ENCODE measurements around the gene STAC.
"Not testable (repeated sequence)": the region's sequence is repeated elsewhere in the genome, so short reads cannot be mapped to it uniquely, and the experiment has no call there.

Gene STAC

DNA sequence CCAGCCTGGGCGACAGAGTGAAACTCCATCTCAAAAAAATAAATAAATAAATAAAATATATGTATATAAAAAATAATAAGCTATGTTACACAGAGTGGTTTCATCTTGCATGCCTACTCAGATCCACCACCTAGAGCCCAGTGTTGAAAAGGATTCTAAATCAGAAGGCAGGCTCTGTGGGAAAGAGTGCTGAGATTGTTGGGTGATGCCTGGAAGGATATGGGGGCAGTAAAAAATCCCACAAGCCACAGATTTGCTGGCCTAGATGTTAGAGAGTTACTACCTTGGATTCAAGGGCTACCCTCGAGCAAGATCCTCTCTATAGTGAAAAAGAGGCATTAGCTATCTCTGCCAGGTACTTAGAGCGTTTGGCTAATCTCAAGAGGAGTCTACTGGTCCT, 144.3 kb downstream of the STAC start:
- DNase-seq, result no peak

DNA sequence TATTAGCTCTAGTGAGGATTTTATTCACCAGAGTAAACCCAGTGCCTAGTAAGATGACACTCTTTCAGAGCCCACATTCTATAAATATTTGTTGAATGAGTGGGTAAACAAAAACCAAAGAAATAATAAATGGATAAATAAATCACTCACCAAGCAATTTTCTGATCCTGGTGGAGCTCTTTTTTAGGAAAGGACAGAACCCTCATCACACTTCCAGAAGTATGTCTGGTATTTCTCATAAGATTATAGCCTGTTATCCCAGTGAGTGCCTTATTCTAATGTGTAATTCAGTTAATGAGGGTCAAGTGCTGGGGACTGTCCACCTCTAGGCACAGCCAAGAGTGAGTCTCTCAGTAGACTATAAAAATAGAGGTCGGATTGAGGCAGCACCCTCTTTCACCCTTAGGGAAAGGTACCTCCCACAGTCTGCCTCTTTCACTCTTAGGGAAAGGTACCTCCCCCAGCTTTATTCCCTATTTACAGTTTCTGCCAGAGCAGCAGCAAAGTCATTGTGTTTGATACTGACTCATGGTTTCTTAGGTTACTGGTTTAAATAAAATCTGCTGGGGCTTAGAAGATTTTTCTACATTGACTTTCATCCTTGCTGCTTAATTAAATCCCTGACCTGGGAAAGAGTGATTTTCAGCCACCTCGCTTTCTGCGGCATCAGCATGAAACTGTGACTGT, 145.0 kb downstream of the STAC start:
- DNase-seq, result no peak

DNA sequence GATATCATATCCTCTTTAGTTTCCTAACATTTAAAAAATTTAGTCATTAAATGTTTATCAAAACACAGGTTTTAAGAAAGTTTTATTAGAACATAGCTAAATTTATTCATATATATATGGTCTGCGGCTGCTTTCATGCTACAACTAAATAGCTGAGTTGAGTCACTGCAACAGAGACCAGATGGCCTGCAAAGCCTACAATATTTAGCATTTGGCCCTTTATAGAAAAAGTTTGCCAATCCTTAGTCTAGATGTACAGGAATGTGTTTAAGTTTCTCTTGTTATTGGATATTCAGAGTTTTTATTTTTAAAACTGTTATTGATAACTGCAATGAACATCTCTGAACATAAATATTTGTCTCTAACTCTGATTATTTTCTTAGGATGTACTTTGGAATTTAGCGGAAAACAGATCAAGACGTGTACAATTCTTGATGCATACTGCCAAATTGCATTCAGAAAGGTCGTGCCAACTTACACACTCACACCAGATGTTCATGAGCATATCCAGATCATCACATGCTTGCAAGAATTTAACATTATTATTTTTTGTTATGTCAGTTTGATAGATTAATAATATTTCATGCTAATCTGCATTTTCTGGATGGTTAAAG, 157.9 kb downstream of the STAC start:
- no peak for DNase-seq

DNA sequence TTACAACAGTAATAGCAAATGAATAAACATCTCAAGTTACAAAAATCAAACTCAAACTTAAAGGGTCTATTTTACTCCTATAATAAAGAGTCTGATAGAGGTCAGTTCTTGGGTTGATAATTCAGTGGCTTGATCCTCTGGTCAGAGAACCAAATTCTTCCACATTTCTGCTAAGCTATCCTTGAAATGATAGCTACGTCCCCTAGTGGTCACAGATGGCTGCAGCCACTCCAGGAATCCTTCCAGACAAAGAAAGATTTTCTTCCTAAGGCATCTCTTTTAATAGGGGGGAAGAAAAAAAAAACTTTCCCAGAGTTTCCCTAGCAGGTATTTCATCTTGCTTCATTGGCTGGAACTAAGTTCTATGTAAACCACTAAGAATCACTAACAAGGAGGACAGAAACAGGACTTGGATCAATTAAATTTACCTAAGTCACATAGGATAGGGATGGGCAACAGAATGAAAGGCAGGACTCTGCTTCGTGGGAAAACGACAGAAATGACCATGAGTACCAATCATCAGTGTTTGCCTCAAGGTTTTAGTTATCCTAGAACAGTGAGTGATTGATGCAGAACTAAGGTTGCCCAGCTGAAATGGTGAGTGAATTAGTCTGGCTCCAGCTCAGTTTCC, 160.7 kb downstream of the STAC start:
- no peak for DNase-seq

DNA sequence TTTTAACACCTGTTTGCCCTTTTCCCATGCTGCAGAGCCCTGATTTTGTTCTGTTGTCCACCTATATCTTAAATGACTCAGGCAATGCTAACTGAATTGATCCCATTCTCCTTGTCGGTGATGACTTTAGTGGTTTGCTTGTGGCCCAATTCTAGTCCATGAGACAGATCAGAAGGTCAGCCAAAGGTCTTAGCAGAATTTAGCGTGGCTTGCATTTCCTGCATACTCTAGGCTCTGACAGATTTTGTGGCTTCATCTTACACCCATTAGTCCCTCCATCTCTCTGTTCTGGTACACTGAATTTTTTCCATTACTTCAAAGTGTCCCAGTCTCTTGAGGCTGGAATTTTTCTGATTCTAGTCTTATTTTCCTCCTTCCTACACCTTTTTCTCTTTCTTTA, 161.9 kb downstream of the STAC start:
- DNase-seq, result no peak

DNA sequence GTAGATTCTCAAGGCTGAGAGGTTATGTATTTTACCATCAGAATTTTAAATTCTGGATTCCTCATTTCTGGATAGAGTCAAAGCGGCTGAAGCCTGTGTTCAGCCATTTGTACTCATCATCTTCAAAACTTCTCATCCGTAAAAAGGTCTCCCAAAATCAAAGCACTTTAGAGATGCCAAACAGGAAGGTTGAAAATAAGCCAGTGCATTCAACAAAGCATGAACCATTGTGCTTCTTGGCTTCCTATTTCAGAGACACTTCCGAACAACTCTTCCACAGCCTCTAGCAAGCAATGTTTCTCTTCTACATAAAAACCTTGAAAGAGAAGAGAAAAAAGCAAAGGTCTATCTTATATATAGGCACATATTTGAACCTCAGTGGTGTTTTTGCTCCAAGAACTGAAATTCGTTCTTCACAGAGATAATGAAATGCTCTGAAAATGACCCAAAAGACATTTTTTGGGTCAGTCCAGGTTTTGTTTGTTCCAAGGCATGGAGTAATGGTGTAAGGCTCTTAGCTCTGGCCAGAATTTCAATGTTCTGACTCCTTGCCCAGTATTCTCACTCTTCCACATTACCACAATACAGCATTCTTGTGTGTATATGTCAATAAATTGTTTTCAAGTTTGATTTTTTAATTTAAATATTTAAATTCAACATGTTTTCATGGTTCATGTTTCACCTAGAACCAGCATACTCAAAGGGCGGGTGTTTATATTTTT, 163.1 kb downstream of the STAC start:
- DNase-seq, result no peak

DNA sequence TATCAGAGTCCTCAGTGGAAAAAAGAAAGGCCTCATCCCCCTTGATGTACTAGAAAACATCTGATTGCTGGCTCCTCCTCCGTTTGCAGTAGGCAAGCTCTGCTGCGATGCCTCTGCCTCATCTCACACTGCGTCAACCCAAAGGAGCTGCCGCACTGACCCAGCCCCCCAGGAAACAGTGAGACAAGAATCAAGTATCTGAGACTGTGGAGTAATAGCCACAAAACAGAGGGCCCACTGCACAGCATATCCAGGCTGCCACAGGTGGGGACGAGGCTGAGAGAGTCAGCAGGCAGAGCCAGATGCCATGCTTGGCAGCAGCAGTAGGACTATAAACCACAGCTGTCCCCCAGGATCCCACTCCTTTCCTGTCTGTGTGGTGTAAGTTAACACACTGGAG, 165.9 kb downstream of the STAC start:
- DNase-seq, result no peak

DNA sequence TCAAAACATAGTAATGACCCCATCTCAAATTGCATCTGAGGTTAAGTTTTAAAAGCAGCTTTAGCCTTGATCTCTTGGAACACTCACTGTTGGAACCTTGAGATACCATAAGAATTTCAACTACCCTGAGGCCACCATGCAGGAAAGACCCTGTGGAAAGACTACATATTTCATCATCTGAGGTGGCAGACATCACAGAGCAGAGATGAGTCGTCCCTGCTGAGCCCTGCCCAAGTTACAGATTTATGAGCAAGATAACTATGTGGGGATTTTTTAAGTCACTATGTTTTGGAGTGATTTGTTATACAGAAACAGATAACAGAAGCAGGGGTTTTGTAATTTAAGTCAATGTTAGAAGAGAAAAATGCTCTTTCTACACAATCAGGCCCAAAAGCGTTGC, 168.4 kb downstream of the STAC start:
- DNase-seq, result no peak

DNA sequence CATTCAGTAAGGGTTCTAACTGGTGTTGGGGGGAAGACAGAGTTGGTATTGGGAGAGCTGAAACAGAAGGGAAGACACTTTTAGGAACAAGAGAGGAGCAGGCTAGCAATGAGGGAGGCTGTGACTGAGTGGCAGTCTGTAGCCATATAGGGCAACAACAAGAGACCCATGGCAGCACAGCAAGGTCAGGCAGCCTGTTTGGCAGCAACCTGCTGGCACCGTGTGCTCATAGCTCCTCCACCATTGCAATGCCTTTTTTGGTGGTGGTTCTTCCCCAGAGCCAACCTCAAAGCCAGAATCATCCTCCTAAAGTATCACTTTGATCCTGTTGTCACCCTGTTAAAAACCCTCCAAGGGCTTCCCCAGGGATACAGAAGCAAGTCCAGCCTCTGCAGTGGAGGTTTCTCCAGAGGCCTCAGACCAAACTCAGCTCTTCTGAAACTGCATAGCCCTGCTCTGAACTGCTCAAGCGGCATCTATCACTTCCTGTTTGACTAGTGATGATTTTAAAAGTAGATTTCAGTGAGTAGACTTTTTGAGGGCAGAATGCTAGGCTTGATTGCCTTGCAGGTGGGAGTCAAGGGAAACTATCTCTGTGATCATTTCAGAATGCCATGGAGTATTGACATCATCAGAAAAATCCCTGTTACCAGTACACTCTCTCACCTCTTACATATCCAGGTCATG, 176.9 kb downstream of the STAC start:
- DNase-seq, result no peak

DNA sequence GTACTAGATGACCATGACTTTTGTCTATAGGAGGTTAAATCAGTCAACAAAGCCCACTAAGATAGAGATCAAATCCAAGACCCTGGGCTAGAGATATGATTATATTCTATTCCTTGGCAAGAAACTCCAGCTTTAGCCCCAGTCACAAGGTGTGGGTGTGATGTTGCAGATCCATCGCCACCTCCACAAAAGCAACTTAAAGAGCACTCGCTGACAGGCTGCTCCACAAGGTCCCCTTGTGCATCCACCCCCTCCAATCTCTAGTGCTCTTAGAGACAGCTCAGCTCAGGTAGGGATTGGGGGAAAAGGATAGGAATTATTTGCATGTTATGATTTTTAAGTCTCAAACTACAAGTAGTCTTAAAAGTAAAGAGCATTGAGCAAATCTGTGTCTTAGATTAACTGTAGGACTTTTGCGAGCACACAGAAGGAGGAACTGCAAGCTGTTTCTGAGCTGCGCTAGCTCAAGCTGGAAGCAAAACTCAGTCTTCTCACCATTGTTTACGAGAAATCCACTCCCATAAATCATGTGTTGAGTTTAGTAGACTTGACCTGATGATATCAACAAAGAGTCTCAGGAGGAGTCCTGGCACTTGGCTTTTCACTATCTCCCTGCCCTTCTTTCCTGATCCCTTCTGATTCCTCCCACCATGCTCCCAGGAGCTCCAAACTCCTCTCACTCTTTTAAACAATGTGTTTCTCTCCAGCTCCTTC, 177.6 kb downstream of the STAC start:
- no peak for DNase-seq

DNA sequence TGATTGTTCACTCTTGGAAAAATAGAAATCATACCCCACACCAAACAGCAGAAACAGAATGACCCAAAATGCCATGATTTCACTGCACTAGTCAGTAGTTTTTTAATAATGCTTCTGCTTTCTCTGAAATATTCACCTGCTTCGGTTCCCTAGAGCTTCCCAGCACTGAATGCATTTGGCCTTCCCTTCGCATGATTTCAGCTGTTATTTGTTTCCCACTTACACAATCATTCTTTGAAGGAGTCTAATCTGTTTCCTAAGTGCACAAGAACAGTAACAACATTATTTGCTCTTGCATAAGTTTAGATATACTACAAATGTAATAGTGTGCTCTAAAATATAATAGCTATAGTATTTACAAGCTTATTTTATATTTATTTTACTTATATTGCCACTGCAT, 178.7 kb downstream of the STAC start:
- no peak for DNase-seq

DNA sequence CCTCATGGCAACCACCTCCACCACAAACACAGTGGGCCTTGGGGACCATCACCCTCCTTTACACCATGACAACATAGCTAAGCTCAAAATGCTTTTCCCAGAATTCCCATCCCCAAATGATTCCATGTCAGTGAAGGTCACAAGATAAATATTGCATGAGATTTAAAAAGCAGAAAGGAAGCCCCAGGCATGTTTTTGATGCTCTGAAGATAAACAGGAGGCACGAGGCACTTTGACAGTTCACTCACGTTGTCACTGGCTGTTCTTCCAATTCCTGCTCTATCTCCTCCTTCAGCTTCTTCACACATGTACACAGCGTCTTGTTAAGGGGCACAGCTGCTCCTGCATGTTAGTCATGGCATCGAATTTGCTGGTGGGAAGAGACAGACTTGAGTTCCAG, 180.4 kb downstream of the STAC start:
- DNase-seq, result no peak

DNA sequence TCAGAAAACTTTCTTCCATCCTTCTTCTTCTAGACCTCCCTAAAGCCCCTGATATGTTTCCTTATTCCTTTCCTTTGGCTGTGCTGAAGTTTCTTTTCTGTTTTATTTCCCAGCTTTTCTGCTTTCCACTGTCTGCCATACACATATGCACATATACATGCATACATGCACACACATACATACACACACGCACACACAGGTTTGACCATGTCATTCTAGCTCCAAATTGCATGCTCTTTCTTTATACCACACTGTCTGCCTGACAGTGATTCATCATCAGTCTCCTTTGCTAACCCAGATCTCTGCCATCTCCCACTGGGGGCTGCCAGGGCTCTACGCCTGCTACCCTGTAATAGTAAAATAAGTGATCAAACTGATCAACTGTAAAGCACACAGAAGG, 181.3 kb downstream of the STAC start:
- no peak for DNase-seq

DNA sequence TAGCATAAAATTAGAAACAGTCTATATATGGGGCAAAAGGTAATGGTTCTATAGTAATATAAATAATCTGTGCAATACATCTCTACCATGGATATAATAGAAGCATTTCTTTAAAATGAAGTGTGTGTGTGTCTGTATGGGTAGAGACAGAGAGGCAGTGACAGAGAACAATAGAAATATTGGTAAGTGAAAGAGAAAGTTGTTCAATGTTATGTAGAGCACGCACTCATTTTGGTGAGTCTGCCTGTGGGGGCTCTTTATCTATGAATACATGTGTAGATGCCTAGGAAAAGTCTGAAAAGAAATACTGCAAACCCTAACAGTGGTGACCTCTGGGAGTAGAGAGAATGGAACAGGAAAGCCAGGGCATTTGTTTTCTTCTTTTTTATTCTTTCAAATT, 182.6 kb downstream of the STAC start:
- DNase-seq, result no peak

DNA sequence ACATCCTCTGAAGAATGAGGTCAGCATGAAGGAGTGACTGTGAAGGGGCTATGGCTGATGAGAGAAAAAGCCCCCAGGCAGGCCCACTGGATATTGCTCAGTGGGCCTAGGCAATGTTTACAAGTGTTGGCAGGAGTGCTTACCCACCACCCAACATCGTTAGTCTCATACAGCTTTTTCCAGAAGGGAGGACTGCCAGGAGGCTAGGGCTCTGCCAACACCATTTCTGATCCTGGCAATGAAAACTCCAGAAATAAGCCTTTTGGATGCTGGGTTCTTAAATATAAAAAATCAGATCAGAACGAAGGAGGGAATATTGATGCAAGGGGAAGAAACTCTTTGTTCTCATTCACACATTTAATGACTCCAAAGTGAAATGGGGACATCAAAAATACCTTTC, 194.9 kb downstream of the STAC start:
- DNase-seq, result no peak

DNA sequence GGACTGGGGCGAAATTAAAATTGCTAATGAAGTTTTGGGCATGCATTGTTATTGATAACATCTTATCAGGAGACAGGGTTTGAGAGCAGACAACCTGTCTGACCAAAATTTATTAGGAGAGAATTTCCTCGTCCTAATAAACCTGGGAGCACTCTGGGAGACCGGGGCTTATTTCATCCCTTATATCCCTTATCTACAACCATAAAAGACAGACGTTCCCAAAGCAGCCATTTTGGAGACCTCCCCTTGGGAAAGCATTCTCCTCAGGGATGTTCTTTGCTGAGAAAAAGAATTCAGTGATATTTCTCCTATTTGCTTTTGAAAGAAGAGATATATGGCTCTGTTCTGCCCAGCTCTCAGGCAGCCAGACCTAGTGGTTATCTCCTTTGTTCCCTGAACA, 198.1 kb downstream of the STAC start:
- not testable (repeated sequence) for DNase-seq

DNA sequence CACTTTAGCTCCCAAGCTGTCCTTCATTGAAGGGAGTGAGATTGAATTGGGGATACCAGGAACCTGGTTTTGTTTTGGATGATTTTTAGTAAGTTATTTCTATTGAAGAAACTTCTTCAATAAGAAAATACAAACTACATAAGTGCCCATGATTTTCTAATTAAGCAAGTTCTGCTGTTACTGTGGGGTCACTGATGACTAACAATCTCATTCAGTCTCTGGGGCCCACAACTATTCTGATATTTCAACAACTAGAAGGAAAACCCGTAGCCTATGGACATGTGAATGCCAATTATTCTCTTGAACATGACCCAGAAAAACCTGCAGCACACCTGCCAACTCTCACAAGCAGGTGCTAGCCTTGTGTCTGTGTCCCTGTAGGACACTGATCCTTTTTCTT, 199.4 kb downstream of the STAC start:
- no peak for DNase-seq

DNA sequence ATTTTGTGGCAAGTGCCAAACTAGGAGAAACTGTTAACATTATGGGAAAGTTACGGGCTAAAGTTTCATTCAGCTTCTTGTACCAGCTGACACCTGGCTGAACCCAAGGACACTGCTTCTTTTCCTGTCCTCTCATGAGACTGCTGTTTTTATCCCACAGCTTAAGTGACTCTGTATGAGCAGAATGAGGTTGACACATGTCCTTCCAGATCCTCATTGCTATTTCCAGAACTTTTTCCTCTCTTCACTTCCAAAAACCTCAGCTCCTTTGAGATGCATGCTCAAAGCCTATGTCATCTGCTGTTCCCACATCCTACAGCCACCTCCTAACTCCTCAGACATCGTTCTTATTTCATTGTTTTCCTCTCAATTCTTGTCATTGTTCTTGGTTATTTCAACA, 200.4 kb downstream of the STAC start:
- DNase-seq, result no peak

DNA sequence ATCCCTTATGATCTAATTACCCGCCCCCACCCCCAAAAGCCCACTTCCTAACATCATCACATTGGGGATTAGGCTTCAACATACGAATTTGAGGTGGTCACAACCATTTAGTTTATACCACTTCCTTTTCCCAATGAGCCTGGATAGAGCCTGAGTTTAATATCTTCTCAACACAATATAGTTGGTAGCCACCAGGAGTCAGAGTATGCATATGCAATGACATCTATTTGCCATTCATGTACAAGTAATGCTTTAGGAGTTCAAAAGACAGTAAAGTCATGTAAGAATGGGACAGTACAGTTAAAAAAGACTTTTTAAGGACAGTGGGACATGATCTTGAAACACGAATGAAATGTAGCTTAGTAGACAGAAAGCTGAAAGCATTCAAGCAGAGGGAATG, 211.7 kb downstream of the STAC start:
- no peak for DNase-seq

DNA sequence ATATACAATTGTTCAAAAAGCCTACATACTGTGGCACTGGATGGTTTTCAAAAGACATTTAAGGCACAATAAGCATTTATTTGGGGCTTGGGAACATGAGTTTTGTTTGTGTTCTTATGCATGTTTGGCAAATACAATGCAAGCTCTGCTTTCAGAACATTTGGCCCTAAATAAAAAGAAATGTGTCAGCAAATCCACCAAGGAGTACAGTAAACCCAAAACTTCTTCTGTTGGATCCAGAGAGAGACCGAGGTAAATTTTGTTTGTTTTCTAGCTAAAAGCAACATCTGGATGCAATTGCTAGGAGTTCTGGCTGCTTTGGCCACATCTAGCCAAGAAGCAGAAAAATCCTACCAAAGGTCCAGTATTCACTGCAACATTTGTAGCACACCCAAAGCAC, 215.2 kb downstream of the STAC start:
- DNase-seq, result no peak

DNA sequence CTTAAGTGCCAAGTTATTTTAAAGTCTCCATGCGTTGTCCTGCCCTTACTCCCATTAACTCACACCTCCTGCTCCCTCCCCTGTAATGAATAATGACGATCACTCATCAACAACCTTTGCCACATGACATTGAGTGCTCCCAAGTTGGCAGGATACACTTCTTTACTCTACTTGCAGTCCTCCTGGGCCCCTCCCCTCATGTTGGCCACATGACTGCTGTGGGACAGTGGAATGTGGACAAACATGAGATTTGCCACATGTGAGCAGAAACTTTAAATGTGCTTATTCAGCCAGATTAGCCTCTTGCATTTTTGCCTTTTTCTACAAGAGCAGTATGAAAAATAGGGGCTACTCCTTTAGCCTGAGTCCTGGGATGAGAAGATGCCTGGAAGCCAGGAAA, 216.1 kb downstream of the STAC start:
- DNase-seq, result no peak

DNA sequence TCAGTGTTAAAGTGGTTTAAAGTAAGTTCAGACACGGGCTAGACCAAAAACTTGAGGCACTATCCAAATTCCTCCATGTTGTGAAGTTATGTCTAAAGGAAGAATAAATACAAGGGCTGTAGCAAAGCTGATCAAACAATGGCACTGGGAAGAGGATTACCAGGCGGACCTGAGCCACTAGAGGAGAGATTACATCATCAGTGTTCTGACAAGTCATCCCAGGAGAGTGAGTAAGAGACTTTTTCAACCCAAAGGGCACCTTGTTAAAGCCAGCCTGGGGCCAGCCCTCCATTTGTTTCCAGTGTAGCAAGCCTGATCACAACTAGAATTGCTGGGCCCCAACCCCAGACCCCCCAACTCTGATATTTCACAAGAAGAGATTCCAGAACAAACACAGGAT, 217.1 kb downstream of the STAC start:
- DNase-seq, result no peak
